Ovary (tissue), 9 donors: ENCODE results near the gene SH3GL3. TPM values are rescaled to one million over a fixed set of nuclear protein-coding genes. Genes with fewer than 3 reads are reported as not detected.

Experiments
- DNase-seq, 5 donors: peaks; one replicate each; pipeline ENCODE4 v3.0.0-alpha.2; 2019 to 2020
- H3K27ac ChIP-seq, 2 donors: fragments of 200-600 bp; one replicate each; pipeline versions ENCODE4 v1.5.1 to v1.8.0; 2019 to 2022
- H3K27me3 ChIP-seq: fragments of 200-600 bp; one replicate; pipeline ENCODE4 v1.8.0; 2022
- H3K36me3 ChIP-seq: fragments of 200-600 bp; sonication (generic); one replicate; pipeline ENCODE4 v1.5.1; 2019
- H3K4me1 ChIP-seq: one replicate; pipeline ENCODE4 v1.8.1; 2013; ENCODE audit warnings: mild to moderate bottlenecking, moderate library complexity; ENCODE audit not compliant: insufficient read depth
- H3K4me3 ChIP-seq: fragments of 200-600 bp; sonication (generic); one replicate; pipeline ENCODE4 v1.5.1; 2017
- H3K9me3 ChIP-seq, 2 donors: fragments of 200-600 bp in 1 of 2; sonication (generic) in 1 of 2; one replicate each; pipeline versions ENCODE4 v1.5.1 to v1.8.1; 2013 to 2019; ENCODE audit warnings: mild to moderate bottlenecking in 1 of 2, moderate library complexity in 1 of 2
- EP300 ChIP-seq: sonication (generic); formaldehyde crosslinking; IDR thresholded peaks from one replicate; pipeline ENCODE4 v1.6.1; 2017; ENCODE audit warnings: antibody characterized with exemption
- POLR2A ChIP-seq: fragments of 450-650 bp; IDR thresholded peaks from one replicate; pipeline ENCODE4 v1.6.1; 2017; ENCODE audit warnings: antibody characterized with exemption, mild to moderate bottlenecking, moderate library complexity
- WGBS, 3 donors: extraction: QIAGEN DNeasy Blood & Tissue Kit in 1 of 3; methylation state at CpG; one replicate each; pipeline versions ENCODE4 v1.1.5 to v1.1.7; 2013 to 2017; 5-methylcytosine and 5-hydroxymethylcytosine counted together
- intact Hi-C, 4 donors: fragments of 100-400 bp; cut with DNase I; formaldehyde crosslinking; loops; one replicate each; pipeline versions ENCODE4 v1.11.0 to v1.15.1; 2022 to 2023
- polyA plus RNA-seq, 2 donors: library from polyadenylated mRNA; stranded (reverse); fragments of 200-250 nt in 1 of 2; fragments of 350-450 nt in 1 of 2; fragmentation: Illumina TruSeq in 1 of 2; extraction: RNeasy Lipid Tissue Mini Kit (QIAGEN cat#74804) in 1 of 2; gene quantifications; one replicate each; pipeline ENCODE4 v1.2.3, GENCODE V29; 2013 to 2014
- total RNA-seq, 7 donors: library from RNA; depleted of rRNA in 2 of 7; stranded (reverse); fragments of >200 nt in 2 of 7; fragmentation: NEBNext Ultra II Directional in 3 of 7; extraction: Animal tissue kit (Norgen Biotek cat#: 25700) in 3 of 7; gene quantifications; one replicate each; pipeline versions ENCODE4 v1.1.0 to v1.2.4, GENCODE V29; 2016 to 2023
- TF ChIP-seq, protein P1 (sequence below), 3 donors: fragments of 450-650 bp in 2 of 3; fragments of 200-600 bp in 1 of 3; IDR thresholded peaks; one replicate each; pipeline versions ENCODE4 v1.5.1 to v1.8.0; 2016 to 2022; ENCODE audit warnings: antibody characterized with exemption in 3 of 3, mild to moderate bottlenecking in 1 of 3
- donor health status: DM: no; HTN: no; CAD: no; lungs with moderate emphysema.
- donor health status: DM: no; HTN: no; CAD: no.
- donor health status: Bipolar disorder and iron deficiency.
- donor health status: DM: yes; HTN: yes; CAD: no.
- donor health status: DM: no; HTN: no; CAD: no.
- donor health status: DM: yes; HTN: yes; CAD: no.

Gene SH3GL3
- total and polyA plus RNA-seq, 9 donors = 0.25 to 4.9 (median 0.55) TPM; not detected in 1

DNA sequence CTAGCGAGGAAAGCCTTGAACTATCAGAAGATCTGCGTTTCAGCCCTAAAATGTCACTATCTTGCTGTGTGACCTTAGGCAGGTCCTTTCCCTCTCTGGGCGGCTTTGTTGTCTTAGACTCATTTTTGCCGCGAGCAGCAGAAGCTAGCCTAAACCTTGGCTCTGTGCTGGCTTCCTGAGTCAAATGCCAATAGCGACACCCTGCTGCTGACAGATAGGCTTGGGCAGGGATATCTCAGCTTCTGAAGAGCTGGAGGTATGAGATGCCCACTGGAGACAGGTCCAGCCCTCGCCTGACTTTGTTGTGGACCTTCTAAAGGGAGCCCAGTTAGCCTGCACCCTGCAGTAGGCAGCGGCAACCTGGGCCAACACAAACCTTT, 208.1 kb downstream of the SH3GL3 start:
- 79 to 88% (median 81%) methylated on average over 8 of the region's 8 CpGs for WGBS, 3 donors
- intact Hi-C loops = no loop called here
- H3K27ac ChIP-seq = no peak overlapping the region

DNA sequence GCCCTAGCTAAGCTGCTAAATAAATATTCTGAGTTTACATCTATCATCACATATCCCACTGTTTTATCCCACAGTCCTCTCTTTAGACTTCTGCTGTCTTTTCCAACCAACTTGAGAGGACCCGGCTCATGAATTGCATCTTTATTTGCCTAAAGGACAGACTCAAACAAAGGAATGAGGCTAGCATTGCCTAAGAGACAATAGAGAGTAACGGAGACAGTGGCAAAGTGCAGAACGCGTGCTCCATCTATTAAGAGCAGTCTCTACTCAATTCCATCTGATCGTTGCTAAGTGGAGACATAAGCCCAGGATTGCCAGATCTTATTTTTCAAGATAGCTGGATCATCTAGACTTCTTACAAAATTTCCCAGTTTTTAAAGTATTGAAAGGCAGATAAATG, 209.1 kb downstream of the SH3GL3 start:
- no peaks in the 10 kb centered on the region for H3K36me3 ChIP-seq
- peaks cover 2% of the 10 kb centered on the region for H3K4me1 ChIP-seq
- no peak for DNase-seq
- H3K4me3 ChIP-seq = no peak overlapping the region
- H3K27me3 ChIP-seq = no peaks in the 10 kb centered on the region
- H3K27ac ChIP-seq = no peak overlapping the region
- no peaks in the 10 kb centered on the region for H3K9me3 ChIP-seq
- 94 to 96% (median 95%) methylated on average over 5 of the region's 5 CpGs for WGBS, 3 donors
- TF ChIP-seq, protein P1, sequence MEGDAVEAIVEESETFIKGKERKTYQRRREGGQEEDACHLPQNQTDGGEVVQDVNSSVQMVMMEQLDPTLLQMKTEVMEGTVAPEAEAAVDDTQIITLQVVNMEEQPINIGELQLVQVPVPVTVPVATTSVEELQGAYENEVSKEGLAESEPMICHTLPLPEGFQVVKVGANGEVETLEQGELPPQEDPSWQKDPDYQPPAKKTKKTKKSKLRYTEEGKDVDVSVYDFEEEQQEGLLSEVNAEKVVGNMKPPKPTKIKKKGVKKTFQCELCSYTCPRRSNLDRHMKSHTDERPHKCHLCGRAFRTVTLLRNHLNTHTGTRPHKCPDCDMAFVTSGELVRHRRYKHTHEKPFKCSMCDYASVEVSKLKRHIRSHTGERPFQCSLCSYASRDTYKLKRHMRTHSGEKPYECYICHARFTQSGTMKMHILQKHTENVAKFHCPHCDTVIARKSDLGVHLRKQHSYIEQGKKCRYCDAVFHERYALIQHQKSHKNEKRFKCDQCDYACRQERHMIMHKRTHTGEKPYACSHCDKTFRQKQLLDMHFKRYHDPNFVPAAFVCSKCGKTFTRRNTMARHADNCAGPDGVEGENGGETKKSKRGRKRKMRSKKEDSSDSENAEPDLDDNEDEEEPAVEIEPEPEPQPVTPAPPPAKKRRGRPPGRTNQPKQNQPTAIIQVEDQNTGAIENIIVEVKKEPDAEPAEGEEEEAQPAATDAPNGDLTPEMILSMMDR (IDR thresholded peaks at IDR 0.05) = no peak
- TF ChIP-seq POLR2A (no peak), EP300 (no peak)
- intact Hi-C loops = no loop called here

More for the DNA sequence above, 208.1 kb downstream of the SH3GL3 start:
- DNase-seq = no peak
- TF ChIP-seq POLR2A (no peak), EP300 (no peak)
- TF ChIP-seq, protein P1 (IDR thresholded peaks at IDR 0.05) = no peak
- Histone ChIP-seq H3K4me1 (peaks cover 2% of the 10 kb centered on the region), H3K27me3 (no peaks in the 10 kb centered on the region), H3K9me3 (no peaks in the 10 kb centered on the region), H3K36me3 (no peaks in the 10 kb centered on the region), H3K4me3 (peak overlapping the region; percentile 66)

- H3K4me3 ChIP-seq = no peak overlapping the region
- no peaks in the 10 kb centered on the region for H3K27me3 ChIP-seq
- 94 to 97% (median 95%) methylated on average over 10 of the region's 10 CpGs for WGBS, 3 donors
- TF ChIP-seq EP300 (no peak), POLR2A (no peak)
- TF ChIP-seq, protein P1 (IDR thresholded peaks at IDR 0.05) = no peak
- intact Hi-C loops = no loop called here
- no peaks in the 10 kb centered on the region for H3K9me3 ChIP-seq
- H3K36me3 ChIP-seq = no peaks in the 10 kb centered on the region
- H3K4me1 ChIP-seq = peaks cover 2% of the 10 kb centered on the region
- no peak overlapping the region for H3K27ac ChIP-seq
- DNase-seq = no peak
These were observed 209.9 kb downstream of the SH3GL3 start for GRCh38 chr15:83656943-83657528.

GRCh38 chr15:83657549-83657948, 210.4 kb downstream of the SH3GL3 start:
- TF ChIP-seq, protein P1 (IDR thresholded peaks at IDR 0.05) = no peak
- no peak for TF ChIP-seq POLR2A
- no peak for TF ChIP-seq EP300
- Histone ChIP-seq H3K27ac (no peak overlapping the region), H3K9me3 (no peaks in the 10 kb centered on the region), H3K36me3 (no peaks in the 10 kb centered on the region), H3K27me3 (no peaks in the 10 kb centered on the region), H3K4me1 (peaks cover 2% of the 10 kb centered on the region), H3K4me3 (no peak overlapping the region)
- DNase-seq = no peak
- intact Hi-C loops = no loop called here
- 89 to 96% (median 94%) methylated on average over 4 of the region's 4 CpGs for WGBS, 3 donors
